Measurements from ENCODE around the gene ZNF107.
"Not testable (repeated sequence)": the region's sequence is repeated elsewhere in the genome, so short reads cannot be mapped to it uniquely, and the experiment has no call there.

Gene ZNF107

DNA sequence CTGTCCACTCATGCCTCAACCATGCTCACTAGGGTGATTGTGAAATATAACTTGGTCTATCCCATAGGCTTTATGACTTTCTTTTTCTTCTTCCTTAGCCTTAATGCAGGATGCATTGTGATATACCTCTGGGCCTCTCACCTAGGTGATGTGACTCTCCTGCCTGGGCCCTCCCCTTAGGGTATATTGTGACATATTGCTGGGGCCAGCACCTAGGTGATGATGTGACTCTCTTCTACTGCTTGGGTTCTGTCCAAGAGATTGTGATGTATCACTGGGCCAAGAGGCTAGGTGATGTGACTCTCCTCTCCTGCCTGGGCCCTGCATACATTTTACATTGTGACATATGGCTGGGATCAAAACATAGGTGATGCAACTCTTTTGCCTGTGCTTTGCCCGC is 14.7 kb upstream of the ZNF107 start:
- DNase-seq: no peak

DNA sequence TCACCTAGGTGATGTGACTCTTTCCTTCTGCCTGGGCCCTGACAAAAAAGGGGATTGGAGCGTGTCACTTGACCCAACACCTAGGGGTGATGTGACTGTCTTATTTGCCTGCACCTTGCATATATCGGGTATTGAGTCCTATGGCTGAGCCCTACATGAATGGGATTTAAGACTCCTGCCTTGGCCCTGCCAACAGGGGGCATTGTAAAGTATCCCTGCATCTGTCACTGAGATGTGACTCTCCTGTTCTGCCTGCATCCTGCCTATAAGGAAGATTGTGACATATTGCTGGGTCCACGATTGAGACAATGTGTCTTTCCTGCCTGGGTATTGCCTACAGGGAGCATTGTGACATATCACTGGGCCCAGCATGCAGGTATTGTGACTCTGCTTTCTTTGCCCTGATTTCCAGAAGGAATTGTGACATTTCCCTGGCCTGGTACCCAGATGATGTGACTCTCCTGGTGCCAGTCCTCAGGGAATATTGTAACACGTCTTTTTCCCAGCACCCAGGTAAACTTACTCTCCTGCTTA is 14.2 kb upstream of the ZNF107 start:
- no peak for DNase-seq

DNA sequence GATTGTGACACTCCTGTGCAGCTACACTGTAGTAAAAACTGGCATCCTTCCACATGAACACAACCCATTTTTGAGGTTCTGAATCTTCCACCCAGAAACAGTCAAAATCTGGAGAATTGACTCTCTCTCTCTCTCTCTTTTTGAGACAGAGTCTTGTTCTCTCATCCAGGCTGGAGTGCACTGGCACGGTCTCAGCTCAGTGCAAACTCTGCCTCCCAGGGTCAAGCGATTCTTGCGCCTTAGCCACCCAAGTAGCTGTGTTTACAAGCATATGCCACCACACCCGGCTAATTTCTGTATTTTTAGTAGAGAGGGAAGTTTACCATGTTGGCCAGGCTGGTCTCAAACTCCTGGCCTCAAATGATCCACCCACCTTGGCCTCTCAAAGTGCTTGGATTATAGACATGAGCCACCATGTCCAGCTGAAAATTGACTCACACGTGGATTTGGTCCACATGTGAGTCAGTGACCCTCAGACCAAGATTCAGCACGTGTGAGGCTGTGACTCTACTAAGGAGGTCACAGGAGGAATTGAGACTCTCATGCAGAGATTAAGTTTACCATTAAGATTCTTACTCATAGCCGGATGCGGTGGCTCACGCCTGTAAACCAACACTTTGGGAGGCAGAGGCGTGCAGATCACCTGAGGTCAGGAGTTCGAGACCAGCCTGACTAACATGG is 12.1 kb upstream of the ZNF107 start:
- no peak for DNase-seq

DNA sequence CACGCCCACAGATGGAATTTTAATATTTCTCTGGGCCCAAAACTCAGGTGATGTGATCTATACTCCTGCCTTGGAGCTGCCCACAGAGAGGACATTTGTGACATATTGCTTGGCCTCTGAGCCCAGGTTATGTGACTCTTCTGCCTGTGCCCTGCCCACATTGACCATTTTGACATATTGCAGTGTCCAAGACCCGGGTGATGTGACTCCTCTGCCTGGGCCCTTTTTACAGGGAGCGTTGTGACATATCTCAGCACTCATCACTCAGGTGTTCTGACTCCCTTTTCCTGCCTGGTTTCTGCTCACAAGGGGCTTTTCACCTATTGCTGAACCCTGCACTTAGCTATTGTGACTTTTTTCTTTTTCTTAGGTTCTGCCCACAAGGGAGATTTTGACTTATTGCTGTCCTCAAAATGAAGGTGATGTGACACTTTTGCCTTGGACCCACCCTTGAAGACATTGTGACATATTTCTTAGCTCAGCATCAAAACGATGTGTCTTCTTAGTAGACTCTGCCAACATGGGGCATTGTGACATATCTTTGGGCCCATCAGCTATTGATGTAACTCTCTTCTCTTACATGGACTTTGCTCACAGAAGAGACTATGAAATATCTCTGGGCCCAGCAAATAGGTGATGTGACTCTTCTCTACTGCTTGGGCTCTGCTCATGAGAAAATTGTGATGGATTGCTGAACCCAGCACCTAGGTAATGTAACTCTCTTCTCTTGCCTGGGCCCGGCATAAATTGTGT is 11.0 kb upstream of the ZNF107 start:
- no peak for DNase-seq

DNA sequence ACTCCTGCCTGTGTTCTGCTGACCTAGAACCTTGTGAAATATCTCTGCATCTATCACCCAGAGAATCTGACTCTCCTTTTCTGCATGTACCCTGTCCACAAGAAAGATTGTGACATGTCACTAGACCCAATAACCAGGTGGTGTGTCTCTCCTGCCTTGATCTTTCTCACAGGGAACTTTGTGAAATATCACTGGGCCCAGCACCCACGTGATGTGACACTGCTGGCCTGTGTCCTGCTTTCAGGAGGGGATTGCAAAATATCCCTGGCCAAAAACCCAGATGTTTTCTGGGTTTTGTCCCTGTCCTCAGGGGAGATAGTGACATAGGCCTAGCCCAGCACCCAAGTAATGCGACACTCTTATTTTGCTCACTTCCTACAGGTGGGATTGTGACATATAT is 10.1 kb upstream of the ZNF107 start:
- no peak for DNase-seq

DNA sequence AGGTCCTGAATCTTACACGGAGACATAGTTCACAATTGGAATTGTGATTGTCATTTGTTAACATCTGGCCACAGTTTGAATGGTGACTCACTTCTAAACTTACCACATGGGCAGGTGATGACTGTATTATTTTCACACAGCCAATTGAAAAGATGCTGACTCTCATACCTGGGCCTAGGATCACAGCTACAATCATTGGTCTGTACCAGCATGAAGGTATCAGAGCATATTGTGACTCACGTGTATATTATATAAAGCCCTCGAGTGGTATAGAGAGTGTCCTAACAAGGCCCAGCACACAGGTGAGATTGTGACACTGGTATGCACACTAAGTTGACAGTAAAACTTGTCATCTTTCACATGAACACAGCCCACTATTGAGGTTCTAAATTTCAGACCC is 9.4 kb upstream of the ZNF107 start:
- DNase-seq: no peak

DNA sequence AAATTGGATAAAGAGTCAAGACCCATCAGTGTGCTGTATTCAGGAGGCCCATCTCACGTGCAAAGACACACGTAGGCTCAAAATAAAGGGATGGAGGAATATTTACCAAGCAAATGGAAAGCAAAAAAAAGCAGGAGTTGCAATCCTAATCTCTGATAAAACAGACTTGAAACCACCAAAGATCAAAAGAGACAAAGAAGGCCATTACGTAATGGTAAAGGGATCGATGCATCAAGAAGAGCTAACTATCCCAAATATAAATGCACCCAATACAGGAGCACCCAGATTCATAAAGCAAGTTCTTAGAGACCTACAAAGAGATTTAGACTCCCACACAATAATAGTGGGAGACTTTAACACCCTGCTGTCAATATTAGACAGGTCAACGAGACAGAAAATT is 3.8 kb upstream of the ZNF107 start:
- not testable (repeated sequence) for DNase-seq

DNA sequence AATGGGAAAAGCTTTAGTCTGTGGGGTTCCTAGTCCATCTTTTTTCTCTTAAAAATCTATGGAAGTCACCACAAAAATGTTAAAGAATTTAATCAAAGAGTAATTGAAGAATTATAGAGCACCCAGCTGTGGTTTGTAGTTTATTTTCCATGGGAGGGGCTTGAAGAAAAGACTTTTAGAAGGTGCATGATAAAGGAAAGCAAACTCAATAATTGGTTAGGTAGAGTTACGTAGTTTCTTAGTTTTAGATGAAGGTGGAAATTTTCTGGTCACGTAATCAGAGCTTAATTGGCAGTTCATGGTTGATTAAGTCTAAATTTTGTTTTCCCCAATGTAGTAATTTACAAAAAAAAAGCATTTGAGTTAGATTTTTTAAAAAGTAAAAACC is 724 bp downstream of the ZNF107 start:
- no peak for DNase-seq

DNA sequence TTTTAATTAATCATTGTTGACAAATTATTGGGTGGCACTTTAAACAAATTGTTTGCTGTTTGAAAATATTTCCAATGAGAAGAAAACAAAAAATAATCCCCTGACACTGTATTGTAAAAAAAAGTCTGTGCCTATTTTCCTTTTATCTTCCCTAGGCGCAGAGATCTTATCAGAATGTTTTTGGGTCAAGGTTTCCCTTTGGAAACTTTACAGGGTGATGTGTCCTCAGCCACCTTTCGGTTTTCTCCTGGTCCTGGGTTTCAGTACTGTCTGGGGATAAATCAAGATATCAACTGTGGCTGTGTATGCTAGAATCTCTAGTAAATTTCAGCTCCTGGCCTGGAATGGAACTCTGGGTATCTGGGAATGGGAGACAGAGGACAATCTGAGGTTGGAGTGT is 1.4 kb downstream of the ZNF107 start:
- DNase-seq: no peak

DNA sequence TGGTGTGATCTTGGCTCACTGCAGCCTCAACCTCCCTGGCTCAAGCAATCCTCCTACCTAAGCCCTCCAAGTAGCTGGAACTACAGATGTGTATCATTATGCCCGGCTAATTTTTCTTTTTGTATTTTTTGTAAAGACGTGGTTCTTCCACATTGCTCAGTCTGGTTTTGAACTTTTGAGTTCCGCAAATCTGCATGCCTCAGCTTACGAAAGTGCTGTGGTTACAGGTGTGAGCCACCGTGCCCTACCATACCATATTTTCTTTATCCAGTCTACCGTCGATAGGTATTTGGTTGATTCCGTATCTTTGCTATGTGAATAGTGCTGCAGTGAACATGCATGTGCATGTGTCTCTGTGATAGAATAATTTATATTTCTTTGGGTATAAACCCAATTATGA is 6.5 kb downstream of the ZNF107 start:
- DNase-seq: no peak

DNA sequence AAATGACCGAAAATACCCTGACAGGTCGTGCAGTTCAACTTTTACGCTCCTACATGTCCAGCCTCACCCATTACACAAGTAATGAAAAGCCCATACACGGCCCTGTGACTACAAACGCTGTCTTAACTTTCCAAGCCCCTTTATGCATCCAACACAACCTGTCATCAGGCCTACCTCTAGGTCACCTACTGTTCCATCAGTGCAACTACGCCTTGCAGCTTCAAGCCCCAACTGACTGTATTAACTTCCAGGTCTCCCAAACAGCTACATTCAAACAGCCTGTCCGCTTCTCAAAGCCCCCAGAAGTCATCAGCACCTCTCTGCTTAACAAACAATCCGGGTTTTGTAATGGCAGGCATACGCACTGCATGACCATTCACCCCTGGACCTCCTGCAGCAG is 19.2 kb downstream of the ZNF107 start:
- DNase-seq: no peak

DNA sequence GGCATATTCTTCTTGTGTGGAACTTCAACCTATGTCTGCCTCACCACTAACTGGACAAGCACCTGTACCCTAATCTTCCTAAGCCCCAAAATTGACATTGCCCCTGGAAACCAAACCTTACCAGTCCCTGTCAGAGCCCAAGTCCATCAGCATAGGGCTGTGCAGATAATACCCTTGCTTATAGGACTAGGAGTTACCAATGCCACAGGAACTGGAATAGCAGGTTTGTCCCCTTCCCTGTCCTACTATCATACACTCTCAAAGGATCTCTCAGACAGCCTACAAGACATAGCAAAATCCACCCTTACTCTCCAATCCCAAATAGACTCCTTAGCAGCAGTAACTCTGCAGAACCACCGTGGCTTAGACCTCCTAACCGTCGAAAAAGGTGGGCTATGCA is 19.8 kb downstream of the ZNF107 start:
- DNase-seq: peak; percentile 11

DNA sequence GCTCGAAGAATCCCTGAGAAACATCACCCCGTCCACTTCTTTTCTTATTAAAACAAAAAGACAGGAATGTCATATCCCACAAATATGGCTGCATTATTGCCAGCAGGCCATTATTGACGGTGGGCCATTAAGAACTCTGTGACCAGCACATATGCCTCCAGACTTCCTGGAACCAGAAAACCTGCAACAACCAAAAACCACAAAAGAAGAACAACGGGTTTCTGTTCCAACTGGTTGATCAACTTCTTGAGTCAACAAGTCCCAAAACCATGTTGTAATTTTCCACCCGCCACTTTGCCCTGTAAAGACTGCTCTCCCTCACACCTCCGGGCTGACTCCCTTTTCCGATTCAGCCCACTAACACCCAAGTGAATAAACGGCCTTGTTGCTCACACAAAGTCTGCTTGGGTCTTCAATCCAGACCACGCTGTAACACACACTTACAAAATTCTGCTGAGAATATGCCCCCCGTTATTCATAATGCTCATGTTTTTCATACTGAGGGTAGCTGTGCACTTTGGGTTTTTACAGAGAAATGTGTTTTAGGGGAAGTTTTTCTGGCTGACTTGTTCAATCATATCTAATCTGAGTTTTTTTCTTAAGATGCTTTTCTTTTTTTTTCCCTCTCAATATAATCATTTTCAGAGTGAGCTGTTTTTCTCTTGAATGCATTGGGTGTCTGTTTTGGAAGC is 20.7 kb downstream of the ZNF107 start:
- DNase-seq: peak; percentile 35

DNA sequence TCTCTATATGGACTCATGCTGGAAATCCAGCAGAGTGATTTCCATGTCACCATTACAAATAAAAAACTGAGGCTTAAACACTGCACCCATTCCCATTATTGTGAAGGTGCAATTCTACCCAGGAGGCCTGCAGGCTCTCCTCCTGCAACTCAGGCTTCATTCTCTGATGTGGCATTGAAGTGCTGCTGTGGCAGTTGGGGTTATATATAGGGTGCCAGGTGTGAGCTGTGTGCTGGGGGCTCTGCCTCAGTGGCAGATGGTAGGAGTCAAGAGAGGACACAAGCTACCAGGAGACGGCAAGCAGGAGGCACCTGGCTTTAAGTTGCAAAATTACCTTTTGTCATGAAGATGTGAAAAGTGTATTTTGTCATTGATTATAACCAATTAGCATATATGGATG is 21.3 kb downstream of the ZNF107 start:
- no peak for DNase-seq

DNA sequence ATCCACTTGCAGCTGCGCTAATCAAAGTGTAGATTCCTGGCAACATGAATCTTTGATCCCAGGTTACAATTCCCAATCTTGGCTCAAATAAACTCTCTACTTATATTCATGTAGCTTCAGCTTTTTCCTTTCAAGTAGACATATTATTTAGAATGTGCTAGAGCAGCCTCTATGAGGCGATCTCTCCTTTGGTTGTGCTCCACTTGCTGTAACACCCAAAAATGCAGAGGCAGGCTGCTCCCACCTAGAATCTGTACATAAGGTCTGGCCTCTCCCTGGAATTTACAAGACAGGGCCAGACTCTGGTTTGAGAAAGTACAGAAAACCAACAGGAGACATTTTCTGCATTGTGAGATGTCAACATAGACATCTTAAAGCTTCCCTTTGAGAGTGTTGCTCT is 23.1 kb downstream of the ZNF107 start:
- no peak for DNase-seq

DNA sequence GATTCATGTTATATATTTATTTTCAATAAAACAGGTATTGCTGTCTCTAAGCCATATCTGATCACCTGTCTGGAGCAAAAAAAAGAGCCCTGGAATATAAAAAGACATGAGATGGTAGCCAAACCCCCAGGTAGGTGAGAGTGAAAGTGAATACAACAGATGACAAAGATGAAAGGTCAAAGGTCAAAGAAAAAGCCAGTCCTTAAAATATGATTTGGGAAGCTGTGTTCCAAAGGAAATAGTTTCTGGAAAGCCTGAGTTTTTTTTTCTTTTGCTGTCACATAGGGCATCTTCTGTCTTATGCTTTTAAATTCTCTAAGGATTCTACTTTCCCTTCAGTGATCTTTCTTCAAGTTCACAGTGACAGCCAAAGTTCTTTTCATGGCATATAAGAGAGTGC is 25.9 kb downstream of the ZNF107 start:
- no peak for DNase-seq

DNA sequence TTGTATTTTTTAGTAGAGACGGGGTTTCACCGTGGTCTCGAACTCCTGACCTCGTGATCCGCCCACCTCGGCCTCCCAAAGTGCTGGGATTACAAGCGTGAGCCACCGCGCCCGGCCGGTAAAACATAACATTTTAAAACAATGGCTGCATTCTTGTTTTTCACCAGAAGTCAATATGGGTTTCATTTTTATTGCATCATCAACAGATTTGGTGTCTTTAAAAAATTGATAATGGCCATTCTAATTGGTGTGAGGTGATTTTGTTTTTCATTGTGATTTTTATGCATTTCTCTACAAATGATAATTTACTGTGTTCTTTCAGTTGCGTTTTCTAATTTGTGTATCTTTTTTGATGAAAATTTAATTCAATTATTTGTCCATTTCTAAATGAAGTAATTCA is 31.9 kb downstream of the ZNF107 start:
- not testable (repeated sequence) for DNase-seq

DNA sequence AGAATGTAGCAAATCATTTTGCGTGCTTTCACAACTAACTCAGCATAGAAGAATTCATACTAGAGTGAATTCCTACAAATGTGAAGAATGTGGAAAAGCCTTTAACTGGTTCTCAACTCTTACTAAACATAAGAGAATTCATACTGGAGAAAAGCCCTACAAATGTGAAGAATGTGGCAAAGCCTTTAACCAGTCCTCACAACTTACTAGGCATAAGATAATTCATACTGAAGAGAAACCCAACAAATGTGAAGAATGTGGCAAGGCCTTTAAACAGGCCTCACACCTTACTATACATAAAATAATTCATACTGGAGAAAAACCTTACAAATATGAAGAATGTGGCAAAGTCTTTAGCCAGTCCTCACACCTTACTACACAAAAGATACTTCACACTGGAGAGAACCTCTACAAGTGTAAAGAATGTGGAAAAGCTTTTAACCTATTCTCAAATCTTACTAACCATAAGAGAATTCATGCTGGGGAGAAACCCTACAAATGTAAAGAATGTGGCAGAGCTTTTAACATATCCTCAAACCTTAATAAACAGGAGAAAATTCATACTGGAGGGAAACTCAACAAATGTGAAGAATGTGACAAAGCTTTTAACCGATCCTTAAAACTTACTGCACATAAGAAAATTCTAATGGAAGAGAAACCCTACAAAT is 40.8 kb downstream of the ZNF107 start:
- no peak for DNase-seq

DNA sequence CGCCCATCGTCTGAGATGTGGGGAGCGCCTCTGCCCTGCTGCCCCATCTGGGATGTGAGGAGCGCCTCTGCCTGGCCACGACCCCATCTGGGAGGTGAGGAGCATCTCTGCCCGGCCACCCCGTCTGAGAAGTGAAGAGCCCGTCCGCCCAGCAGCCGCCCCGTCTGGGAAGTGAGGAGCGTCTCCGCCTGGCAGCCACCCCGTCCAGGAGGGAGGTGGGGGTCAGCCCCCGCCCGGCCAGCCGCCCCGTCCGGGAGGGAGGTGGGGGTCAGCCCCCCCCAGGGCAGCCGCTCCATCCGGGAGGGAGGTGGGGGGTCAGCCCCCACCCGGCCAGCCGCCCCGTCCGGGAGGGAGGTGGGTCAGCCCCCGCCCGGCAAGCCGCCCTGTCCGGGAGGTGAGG is 52.0 kb downstream of the ZNF107 start:
- DNase-seq: not testable (repeated sequence)

DNA sequence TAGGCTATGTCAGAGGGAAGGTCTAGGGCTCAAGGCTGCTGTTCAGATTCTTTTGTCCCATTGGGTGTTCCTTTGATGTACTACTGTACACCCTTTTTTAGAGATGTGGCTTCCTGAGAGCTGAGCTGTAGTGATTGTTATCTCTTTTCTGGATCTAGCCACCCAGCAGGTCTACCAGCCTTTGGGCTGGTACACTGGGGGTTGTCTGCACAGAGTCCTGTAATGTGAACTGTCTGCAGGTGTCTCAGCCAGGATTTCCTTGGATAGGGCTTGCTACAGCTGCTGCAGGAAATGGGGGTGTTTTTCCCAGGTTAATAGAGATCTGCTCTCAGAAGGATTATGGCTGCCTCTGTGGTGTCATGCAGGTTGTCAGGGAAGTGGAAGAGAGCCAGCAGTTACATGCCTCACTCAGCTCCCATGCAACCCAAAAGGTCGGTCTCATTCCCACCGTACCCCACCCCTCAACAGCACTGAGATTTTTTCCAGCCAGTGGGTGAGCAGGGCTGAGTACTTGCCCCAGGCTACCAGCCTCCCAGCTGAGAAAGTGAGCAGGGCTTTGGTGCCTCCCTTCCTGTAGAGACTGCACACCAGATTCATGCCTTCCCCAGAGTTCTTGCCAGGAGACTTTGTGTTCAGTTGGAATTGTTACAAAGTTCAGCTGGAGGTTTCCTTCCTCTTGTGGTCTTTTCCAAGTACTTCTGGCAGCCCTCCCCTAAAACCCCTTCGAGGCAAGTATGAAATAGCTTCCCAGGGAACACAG is 63.3 kb downstream of the ZNF107 start:
- no peak for DNase-seq

DNA sequence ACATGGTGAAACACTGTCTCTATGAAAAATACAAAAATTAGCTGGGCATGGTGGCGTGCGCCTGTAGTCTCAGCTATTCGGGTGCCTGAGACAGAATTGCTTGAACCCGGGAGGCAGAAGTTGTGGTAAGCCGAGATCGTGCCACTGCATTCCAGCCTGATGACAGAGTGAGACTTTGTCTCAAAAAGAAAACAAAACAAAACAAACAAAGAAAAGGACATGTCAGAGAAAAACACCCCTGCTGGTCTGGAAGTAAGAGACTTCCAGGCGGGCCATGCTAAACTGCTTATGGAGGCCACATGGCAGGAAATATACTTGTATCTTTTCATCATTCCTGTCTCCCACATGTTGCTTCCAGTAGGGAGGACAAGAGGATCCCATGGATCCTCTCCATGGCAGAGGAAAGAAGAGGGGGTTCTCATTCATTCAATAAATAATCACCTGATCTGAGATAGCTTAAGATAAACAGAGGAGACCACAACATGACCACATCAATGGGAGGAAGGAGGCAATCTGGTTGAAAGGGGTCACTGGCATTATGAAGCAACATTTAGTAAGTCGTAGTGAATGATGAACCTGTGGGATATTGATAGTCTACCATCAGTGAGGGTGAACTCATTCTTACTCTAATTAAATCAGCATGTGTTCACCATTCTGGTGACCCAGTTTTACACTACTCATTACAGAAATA is 67.8 kb downstream of the ZNF107 start:
- DNase-seq: no peak

DNA sequence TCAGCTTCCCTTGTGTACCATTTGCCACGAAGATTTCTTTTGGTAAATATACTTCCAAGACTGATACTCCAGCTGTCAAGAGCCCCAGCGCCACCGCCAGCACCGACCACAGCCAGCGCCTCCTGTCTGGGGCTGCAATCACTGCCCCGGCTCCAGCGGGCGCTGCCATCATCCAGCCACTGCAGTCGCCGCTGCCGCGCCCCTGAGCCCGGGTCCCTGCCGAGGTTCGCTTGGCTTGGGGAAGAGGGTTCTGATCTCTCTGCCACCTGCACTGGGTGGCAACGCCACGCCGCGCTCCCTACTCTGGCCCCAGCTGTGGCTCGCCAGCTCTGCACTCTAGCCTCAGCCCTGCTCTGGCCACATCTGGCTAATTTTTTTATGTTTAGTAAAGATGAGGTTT is 70.6 kb downstream of the ZNF107 start:
- no peak for DNase-seq
